Measurements from ENCODE around the gene ASIP.
"Not testable (repeated sequence)": the region's sequence is repeated elsewhere in the genome, so short reads cannot be mapped to it uniquely, and the experiment has no call there.

Gene ASIP

DNA sequence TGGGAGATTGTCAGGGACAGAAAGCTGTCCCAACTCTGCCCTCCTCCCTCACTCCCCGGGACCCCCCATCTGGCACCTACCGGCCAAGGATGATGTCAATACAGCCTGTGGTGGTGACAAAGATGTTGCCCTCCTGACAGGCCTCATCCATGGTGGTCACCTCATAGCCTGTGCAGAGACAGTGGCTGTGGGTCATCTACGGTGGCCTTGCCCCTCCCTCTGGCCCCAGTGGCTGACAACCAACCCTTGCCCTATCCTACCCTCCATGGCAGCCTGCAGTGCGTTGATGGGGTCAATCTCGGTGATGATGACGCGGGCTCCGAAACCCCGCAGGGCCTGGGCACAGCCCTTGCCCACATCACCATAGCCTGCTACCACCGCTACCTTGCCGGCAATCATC is 49.2 kb downstream of the ASIP start:
- DNase-seq: no peak

DNA sequence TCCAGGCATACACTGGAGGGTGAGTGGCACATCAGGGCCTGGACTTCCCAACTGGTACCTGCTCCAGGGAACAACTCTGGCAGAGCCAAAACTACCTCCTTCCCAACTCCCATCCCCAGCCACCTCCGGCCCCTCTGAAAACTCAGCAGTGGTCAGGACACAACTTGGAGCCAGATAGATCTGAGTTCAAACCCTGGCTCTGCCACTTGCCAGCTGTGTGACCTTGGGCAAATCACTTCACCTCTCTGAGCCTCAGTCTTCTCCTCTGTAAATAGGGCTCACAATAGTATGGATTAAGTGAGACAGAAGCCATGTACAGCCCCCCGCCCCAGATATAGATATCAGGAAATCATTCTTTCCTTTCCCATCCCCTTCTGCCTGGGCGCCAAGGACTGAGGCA is 51.3 kb downstream of the ASIP start:
- DNase-seq: no peak

DNA sequence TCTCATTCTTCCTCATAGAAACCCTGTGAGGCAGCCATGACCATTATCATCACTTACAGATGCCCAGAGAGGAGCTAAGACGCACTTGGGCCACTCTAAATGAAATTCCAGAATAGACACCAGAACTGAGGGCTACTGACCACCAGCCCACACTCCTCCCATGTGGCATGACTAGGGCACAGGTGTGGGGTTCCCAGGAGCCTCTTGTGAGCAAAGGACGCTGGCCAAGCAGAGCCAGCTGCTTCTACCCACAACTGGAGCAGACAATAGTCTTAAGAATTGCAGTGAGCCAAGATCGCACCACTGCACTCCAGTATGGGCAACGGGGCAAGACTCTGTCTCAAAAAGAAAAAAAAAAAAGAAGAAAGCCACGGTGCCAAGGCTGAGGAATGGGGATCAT is 51.9 kb downstream of the ASIP start:
- DNase-seq: no peak

DNA sequence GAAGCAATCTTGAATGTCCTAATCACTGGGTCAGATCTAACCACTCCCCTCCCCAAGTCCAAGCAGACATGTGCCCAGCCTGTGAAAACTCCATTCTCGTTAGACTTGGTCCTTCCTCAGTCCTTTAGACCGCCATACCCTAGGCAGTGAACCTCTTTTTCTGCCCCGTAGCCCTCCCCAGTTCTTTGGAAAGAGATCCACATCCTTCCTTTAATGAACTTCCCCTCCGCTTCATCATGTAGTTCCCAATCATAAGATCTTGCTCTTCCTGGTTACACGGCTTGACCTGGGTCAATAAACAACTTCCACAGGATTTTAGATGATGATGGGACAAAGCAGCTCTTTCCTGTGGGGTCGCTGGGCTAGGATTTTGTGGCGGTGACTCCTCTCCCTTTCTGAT is 52.4 kb downstream of the ASIP start:
- no peak for DNase-seq

DNA sequence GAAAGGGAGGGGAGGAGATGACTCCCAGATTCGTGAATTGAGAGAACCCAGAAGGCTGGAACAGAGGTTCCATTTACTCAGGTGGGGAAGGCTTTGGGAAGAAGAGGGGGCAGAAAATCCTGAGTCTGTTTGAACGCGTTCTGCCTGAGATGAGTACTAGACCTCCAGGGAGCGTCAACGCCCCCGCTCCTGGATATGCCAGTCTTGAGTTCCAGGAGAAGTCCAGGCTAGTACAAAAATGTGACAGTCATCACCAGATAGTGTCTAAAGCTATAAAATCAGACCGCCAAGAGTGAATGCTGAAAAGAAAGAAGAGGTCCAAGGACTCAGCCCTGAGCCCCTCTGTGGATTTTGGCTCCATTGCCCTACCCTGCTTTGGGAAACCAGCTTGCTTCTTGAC is 53.3 kb downstream of the ASIP start:
- DNase-seq: no peak

DNA sequence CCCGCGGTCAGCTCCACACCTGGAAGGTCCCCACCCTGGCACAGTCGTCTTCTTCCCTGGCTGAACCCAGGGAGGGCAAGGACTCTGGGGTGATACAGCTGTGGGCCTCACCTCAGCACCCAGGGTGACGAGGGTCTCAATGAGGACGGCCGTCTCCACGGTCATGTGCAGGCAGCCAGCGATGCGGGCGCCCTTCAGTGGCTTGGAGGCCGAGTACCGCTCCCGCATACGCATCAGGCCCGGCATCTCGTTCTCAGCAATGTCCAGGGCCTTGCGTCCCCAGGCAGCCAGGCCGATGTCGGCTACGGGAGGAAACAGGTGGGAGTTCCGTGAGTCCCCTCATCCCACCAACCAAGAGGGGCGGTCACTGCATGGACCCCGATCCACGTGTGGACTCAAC is 54.1 kb downstream of the ASIP start:
- DNase-seq: no peak

DNA sequence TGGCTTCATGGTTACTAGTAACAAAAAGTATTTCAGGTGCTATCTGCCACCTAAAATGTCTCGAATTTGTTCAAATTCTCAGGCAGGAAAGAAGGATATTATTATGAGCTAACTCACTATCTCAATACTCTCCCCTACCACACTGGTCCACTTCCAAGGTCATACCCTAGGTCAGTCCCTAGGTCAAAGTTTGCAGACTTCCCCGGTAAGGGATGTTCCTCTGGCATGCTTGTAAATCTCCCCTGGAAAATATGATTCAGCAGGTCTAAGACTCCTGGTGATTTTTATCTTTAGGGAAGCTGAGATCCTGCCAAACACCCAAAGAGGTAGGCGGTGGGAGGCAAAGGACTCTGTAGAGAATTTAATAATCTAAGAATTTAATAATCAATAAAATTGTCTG is 55.2 kb downstream of the ASIP start:
- no peak for DNase-seq

DNA sequence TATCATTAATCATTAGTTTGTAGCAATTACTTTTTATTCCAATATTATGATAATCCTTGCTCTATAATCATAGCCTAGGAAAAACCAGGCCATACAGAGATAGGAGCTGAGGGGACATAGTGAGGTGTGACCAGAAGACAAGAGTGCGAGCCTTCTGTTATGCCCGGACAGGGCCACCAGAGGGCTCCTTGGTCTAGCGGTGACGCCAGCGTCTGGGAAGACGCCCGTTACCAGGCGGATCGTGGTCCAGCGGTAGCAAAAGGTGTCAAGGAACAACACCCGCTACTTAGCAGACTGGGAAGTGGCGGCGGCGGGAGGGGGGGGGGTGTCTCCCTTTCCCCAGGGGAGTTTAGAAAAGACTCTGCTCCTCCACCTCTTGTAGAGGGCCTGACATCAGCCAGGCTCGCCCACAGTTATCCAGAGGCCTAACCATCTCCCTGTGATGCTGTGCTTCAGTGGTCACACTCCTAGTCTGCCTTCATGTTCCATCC is 57.1 kb downstream of the ASIP start:
- DNase-seq: not testable (repeated sequence)

DNA sequence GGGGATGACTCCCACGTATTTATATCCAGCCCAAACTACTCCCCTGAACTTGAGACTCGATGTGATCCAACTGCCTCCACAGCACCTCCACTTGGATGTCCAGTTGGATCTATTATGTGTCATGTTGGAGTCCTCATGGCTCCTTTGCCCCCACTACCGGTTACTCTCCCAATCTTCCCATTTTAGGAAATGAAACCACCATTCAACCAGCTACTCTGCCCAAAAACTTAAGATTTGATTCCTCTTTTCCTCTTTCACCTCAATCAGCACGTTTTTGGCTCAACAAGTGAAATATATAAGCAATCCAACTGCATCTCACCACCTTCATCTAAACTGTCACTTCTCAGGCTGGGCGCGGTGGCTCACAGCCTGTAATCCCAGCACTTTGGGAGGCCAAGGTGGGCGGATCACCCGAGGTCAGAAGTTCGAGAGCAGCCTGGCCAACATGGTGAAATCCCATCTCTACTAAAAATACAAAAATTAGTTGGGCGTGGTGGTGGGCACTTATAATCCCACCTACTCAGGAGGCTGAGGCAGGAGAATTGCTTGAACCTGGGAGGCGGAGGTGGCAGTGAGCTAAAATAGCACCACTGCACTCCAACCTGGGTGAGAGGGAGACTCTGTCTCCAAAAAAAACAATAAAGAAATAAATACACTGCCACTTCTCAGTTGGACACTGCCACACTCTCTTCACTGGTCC is 58.5 kb downstream of the ASIP start:
- no peak for DNase-seq

DNA sequence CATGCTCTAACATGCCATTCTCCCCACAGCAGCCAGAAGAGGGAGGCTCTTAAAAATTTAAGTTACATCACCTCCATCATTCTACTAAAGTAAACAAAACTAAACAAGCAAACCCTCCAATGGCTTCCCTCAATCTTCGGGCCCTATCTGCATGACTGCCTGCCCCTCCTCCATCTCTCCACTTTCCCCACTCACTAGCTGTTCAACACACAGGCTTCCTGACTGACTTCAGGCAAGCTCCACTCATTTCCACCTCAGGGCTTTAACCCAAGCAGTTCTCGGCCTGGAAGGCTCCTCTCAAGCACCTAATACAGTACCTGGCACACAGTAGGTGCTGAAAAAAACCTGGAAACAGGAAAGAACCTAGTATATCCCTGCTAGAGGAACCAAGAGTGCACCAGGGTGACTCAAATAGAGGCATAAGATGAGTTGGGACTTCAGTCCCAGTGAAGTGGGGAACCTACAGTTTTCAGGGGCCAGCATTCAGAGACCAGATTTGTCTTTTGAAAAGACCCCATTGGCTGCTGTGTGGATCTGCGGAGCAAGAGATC is 59.1 kb downstream of the ASIP start:
- DNase-seq: no peak

DNA sequence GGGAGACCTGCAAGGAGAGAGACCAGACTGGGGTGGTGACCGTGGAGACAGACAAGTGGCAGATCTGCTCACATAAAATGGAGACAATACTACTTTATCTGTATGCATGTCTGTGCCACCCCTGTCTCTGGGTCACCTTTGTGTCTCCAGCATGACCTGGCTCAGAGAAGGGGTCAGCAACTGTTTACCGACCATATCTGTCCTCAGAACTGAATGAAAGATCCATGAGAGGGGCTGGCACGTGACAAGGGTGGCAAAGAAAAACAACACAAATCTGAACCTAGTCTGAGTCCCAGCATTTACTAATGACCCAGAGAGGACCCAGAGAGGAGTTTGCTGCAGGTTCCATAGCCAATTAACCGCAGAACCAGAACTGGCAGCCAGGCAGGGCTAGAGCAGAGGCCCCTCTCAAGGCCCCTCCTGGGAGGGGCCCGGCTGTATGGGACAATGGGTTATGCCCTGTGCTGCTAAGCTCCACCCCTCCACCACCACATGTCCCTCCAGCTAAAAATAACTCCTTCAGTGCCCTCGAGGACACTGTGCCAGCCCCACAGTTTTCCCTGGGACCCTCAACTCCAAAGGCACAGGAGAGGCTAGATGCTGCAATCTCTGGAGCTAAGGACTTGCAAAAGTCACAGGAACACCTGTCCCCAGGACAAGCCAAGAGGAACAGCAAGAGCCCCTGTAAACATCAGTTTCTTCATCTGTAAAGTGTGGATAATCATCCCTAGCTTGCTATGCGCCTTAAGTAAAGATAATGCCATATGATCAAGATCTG is 59.8 kb downstream of the ASIP start:
- DNase-seq: no peak

DNA sequence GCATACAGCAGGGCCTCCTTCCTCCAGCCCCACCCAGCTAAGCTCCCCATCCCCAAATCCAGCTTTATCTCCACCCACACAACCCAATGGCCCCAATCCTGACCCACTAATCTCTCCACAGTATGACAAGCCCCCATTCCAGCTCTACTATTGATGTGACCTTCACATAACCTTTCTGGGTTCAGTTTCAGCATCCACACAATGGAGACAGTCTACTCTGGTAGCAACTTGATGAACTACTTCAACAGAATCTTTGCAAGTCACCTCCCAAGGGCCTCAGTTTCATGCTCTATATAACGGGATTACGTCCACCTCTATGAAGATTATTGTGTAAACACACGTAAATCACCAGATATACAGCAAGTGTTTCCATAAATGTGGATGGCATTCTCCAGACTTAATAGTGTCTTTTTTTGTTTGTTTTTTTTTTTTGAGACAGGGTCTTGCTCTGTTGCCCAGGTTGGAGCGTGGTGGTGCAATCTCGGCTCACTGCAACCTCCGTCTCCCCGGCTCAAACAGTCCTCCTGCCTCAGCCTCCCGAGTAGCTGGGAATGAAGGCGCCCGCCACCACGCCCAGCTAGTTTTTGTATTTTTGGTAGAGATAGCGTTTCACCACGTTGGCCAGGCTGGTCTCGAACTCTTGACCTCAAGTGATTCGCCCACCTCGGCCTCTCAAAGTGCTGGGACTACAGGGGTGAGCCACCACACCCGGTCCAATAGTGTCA is 60.5 kb downstream of the ASIP start:
- DNase-seq: no peak

DNA sequence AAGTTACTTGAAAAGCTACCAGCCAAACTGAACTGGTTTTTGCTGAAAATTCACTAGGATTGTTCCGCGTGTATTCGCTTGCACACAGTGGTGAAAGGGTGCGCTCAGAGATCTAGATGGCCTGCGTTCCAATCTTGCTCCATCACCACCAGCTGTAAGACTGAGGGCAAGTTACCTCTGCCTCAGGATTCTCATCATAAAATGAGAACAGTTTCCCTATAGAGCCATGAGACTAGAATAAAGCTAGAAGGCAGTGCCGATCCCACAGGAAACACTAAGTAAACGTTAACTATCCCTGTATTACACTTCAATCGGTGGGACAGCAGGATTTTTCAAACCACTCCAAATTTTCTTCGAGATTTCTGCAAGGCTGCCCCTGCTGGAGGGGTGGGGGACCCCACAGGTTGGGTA is 61.1 kb downstream of the ASIP start:
- DNase-seq: no peak

DNA sequence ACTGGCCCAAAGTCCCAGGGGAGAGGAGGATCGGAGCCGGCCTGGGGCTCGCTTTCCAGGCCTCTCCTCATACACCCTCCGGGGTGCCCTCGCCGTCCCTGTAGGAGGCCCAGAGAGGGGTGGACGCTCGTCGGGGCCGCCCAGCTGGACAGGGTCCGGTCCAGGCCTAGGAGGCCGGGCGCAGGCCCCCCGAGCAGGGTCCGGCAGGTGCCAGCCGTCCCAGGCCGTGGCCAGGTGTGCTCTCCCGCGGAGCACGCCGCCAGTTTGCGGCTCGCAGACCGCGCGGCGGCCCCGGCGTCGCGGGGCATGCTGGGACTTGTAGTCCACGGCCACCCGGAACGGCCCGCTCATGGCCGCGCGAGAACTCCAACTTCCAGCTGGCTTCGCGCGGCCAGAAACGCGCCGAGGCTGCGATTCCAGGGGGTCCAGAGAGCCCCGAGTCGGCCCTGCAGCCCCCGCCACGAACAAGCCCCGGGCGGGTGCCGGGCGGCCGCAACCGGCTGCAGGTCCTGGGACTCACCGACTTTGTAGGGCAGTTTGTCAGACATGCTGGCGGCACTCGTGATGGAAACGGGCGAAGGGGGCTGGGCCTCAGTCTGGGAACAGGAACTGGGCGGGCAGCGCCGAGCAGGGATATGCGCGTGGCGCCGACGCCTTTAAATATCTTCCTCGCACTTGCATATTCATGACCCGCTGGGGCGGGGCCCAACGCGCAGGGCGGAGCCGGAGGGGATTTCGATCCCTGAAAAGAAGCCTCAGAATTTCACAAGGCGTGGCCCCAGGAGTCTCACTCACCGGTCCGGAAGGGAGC is 61.7 kb downstream of the ASIP start, which contains the start of gene AHCY:
AHCY (minus strand) TSS at position 633 of the 811 bp plus-strand sequence; CDS start at position 548, 85 bp downstream.
- DNase-seq: peak; percentile 90

DNA sequence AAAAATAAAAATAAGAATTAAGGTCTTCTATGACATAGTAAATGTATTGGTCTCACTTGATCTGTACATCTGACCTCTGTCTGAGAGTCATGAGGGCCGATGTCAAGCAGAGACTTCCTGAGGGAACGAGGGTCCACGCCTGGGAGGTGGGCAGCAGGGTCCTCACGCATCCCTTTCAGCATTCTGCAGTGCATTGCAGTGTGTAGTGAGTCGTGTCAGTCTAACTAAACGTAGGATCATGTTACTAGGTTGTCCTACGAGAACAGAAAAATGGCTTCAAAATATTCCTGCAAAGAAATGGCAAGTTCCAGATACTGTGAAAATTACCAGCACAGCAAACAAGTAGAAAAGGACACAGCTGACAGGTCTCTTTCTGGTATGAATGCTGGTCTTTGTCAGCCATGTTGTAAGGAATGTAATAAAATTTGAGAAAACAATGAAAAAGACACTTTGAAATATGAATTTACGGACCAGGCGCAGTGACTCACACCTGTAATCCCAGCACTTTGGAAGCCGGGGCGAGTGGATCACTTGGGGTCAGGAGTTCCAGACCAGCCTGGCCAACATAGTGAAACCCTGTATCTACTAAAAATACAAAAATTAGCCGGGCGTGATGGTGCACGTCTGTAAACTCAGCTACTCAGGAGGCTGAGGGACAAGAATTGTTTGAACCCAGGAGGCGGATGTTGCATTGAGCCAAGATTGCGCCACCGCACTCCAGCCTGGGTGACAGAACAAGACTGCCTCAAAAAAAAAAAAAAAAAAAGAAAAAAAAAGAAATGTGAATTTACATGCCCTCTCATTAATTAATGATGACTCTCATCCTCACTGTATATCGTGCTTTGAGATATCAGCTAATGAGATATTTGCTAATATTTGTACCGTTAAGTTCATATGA is 64.4 kb downstream of the ASIP start:
- DNase-seq: no peak

DNA sequence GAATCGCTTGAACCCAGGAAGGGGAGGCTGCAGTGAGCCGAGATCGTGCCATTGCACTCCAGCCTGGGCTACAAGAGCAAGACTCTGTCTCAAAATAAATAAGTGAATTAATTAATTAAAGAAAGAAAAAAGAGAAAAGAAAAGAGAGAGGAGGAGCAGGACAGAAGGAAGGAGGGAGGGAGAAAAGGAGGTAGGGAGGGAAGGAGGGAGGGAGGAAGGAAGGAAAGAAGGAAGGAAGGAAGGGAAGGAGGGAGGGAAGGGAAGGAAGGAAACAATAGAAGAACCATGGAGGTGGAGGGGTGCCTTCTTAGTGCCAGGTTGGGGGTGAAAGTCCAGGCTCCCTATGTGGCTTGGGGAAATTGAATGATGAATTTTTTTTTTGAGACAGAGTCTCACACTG is 68.5 kb downstream of the ASIP start:
- no peak for DNase-seq

DNA sequence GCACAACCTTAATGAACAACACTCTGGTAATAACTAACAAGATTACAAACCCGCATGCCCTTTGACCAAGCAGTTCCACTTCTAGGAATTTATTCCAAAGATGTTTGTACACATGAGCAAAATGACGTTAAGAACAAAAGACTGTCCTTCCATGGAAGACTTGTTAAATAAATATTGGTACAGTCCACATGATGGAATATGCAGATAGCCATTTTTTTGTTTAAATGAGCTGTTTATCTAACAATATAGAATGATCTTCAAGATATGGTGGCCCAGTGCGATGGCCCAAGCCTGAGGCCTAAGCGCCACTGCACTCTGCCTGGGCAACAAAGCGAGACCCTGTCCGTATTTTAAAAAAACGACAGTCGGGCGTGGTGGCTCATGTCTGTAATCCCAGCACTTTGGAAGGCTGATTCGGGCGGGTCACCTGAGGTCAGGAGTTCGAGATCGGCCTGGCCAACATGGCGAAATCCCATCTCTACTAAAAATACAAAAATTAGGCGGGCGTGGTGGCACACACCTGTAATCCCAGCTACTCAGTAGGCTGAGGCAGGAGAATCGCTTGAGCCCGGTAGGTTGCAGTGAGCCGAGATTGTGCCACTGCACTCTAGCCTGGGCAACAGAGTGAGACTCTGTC is 69.4 kb downstream of the ASIP start:
- no peak for DNase-seq

DNA sequence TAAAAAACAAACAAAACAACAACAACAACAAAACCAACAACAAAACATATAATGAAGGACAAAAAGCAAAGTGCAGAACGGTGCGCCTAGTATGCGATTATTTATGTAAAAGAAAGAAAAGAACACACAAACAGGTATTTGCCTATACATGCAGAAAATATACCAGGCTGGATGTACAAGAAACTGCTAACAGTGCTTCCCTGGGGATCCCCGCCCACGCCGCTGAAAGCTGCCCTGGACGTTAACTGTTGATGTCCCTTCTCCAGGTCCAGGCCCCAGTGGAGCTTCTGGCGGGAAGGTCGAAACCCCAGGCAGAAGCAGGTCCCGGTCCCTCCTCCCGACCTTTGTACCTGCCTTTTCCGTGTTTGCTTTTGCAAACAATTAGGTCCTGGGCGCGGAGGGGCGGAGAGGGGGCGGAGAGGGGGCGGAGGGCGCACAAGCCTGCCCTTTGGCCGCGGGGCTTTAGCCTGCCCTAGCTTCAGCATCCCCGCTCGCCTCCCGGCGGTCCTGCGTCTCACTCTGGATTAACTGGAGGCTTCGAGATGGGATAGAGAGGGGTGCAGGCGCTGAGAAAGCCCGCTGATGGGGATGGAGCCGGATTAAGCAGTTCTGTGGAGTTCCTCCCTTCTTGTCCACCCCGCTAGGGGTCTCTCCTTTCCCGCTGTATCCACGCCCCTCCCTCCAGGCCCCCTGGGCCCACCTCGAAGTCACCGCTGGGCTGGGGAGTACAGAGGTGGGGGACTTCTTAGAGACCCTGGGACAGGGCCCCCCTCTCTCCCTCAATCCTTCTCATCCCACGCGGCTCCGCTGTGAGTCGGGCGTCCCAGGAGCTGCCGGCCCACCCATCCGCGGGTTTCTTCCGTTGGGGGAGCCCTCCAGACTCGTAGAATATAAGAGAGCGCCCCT is 70.1 kb downstream of the ASIP start:
- no peak for DNase-seq

DNA sequence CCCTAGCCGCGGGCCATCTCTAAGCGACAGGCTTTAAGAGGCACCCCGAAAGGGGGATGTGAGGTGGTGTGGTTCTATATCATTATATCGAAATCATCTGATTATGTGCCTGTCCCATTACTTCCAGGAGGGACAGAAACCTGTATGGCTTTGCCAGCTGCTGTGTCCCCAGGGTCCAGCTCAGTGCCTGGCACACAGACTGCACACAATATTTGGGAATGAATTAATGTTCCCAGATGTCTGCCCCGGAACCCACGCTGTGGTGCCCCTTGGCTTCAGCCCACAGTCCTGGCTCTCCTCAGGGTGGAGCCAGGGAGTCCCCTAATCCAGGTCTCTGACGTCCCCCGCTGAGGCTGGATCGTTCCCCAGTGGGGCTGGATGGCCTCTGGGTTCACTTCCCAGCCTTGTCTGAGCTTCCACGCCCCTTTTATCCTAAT is 70.8 kb downstream of the ASIP start:
- DNase-seq: no peak
